GM12878 (cell line): ENCODE data around the gene KIN. TPM values are rescaled to one million over a fixed set of nuclear protein-coding genes. Genes with fewer than 3 reads are reported as not detected.

Experiments used
- ATAC-seq: fragments of 200-7000 bp; cut with Tn5 transposase; 3 replicates; pipeline ENCODE4 v1.9.1; 2020; ENCODE audit warnings: mild to moderate bottlenecking, moderate library complexity
- BruUV-seq: library from RNA; stranded (reverse); fragments of 400-500 nt; replicated peaks from 2 replicates; lab custom pipeline; 2021; lab: Mats Ljungman, UMichigan
- CTCF ChIA-PET: fragments of 300-600 bp; sonication (Branson Sonifier 250); formaldehyde crosslinking; extraction: SDS; loops from one replicate; lab custom pipeline; 2021; ENCODE audit warnings: inconsistent platforms; lab: Yijun Ruan, JAX
- POLR2A ChIA-PET: fragments of 350-600 bp; formaldehyde crosslinking; extraction: SDS; loops from one replicate; lab custom pipeline; 2021; ENCODE audit warnings: inconsistent platforms; lab: Charles Lee
- RAD21 ChIA-PET: fragments of 300-600 bp; sonication (Branson Sonifier 250); formaldehyde crosslinking; loops from one replicate; lab custom pipeline; 2023; ENCODE audit warnings: antibody characterized with exemption; ENCODE audit not compliant: unreplicated experiment; lab: Charles Lee
- SMC1A ChIA-PET: fragments of 300-600 bp; sonication (Branson Sonifier 250); formaldehyde crosslinking; loops from one replicate; lab custom pipeline; 2023; ENCODE audit not compliant: unreplicated experiment, uncharacterized antibody; lab: Charles Lee
- DNase-seq: peaks from one replicate; pipeline ENCODE4 v3.0.0-alpha.2; 2011; ENCODE audit warnings: low read depth, low spot score
- FAIRE-seq: peaks from 3 replicates; lab custom pipeline; 2011; peaks lifted over from hg19 to GRCh38; lab: Jason Lieb, UNC
- H2AFZ ChIP-seq: 2 replicates; pipeline ENCODE4 v1.6.0; 2011; ENCODE audit warnings: low read depth, low read length, control low read depth; ENCODE audit not compliant: control insufficient read depth
- H3K27ac ChIP-seq: 2 replicates; pipeline ENCODE4 v1.5.1; 2011; ENCODE audit warnings: control low read depth; ENCODE audit not compliant: control insufficient read depth, insufficient read depth
- H3K27me3 ChIP-seq, 2 experiments: replicated peaks in 1 of 2; 2 replicates each; pipeline versions ENCODE4 v1.6.0 to v1.6.1; 2011; ENCODE audit warnings: low read length in 1 of 2; ENCODE audit not compliant: control insufficient read depth in 2 of 2, insufficient read depth in 2 of 2
- H3K36me3 ChIP-seq, 2 experiments: 2 replicates each; pipeline ENCODE4 v1.5.1; 2011; ENCODE audit warnings: low read length in 1 of 2; ENCODE audit not compliant: control insufficient read depth in 2 of 2, insufficient read depth in 2 of 2
- H3K4me1 ChIP-seq: 2 replicates; pipeline ENCODE4 v1.6.1; 2011; ENCODE audit warnings: mild to moderate bottlenecking, low read length, moderate library complexity, mixed read lengths; ENCODE audit not compliant: control insufficient read depth, insufficient read depth
- H3K4me2 ChIP-seq: 2 replicates; pipeline ENCODE4 v1.6.0; 2011; ENCODE audit warnings: control low read depth; ENCODE audit not compliant: control insufficient read depth, insufficient read depth
- H3K4me3 ChIP-seq: fragments of 200-600 bp; sonication (generic); 2 replicates; pipeline ENCODE4 v1.5.1; 2016
- H3K79me2 ChIP-seq: 2 replicates; pipeline ENCODE4 v1.6.0; 2011; ENCODE audit warnings: low read length; ENCODE audit not compliant: control insufficient read depth, insufficient read depth
- H3K9ac ChIP-seq: 2 replicates; pipeline ENCODE4 v1.8.0; 2011; ENCODE audit warnings: low read length, control low read depth, mixed read lengths; ENCODE audit not compliant: control insufficient read depth, insufficient read depth
- H3K9me3 ChIP-seq: replicated peaks from 3 replicates; pipeline ENCODE4 v1.5.1; 2011; ENCODE audit warnings: mild to moderate bottlenecking, low read length; ENCODE audit not compliant: control insufficient read depth, insufficient read depth
- H4K20me1 ChIP-seq: 2 replicates; pipeline ENCODE4 v1.6.0; 2011; ENCODE audit not compliant: control insufficient read depth, insufficient read depth
- CBFB ChIP-seq: IDR thresholded peaks from 2 replicates; pipeline ENCODE4 v1.6.1; 2016; ENCODE audit warnings: antibody characterized with exemption, low read depth
- CREB1 ChIP-seq: IDR thresholded peaks from 2 replicates; pipeline ENCODE4 v1.6.1; 2012; ENCODE audit warnings: low read depth, mild to moderate bottlenecking, inconsistent platforms
- EZH2 ChIP-seq: IDR thresholded peaks from 2 replicates; pipeline ENCODE4 v1.6.1; 2012; ENCODE audit warnings: low read depth, mild to moderate bottlenecking, control low read depth, inconsistent platforms, low read length, borderline replicate concordance; ENCODE audit not compliant: control insufficient read depth
- FOXK2 ChIP-seq: fragments of 450-650 bp; IDR thresholded peaks from 2 replicates; pipeline ENCODE4 v1.6.1; 2017; ENCODE audit warnings: mild to moderate bottlenecking, moderate library complexity
- HDAC6 ChIP-seq: fragments of 200-600 bp; sonication (generic); IDR thresholded peaks from one replicate; pipeline ENCODE4 v1.8.0; 2017; ENCODE audit warnings: antibody characterized with exemption; ENCODE audit not compliant: unreplicated experiment
- RBBP5 ChIP-seq: fragments of 200-600 bp; sonication (generic); conservative IDR thresholded peaks from 2 replicates; pipeline ENCODE4 v1.6.1; 2016
- TCF12 ChIP-seq: IDR thresholded peaks from 2 replicates; pipeline ENCODE4 v1.6.1; 2011; ENCODE audit warnings: low read depth, mild to moderate bottlenecking, low read length
- ZNF274 ChIP-seq: IDR thresholded peaks from one replicate; pipeline ENCODE4 v1.8.0; 2011; ENCODE audit not compliant: insufficient read length, insufficient read depth
- WGBS: methylation state at CpG from one replicate; pipeline ENCODE4 v1.1.6; 2016; ENCODE audit warnings: low lambda C conversion rate; ENCODE audit not compliant: insufficient replicate concordance, insufficient coverage; ENCODE audit errors: missing lambda C conversion rate; 5-methylcytosine and 5-hydroxymethylcytosine counted together
- in situ Hi-C: fragments of 300-500 bp; cut with MboI; formaldehyde crosslinking; loops from 9 replicates; pipeline ENCODE4 v1.14.3; 2018; ENCODE audit warnings: mixed read lengths
- intact Hi-C: fragments of 100-400 bp; cut with micrococcal nuclease; formaldehyde crosslinking; loops from one replicate; pipeline ENCODE4 v1.14.2; 2022; ENCODE audit not compliant: unreplicated experiment
- polyA plus RNA-seq, 11 experiments: library from polyadenylated mRNA; depleted of rRNA in 4 of 11; unstranded in 6 of 11; stranded (reverse) in 5 of 11; fragments of >200 nt; fragmentation: Nextera tagmentation in 4 of 11; fragmentation: Illumina TruSeq in 1 of 11; extraction: Ambion mirVana in 4 of 11; extraction: Trizol in 1 of 11; gene quantifications; 1 replicate in 1 of 11; 2 replicates in 10 of 11; pipeline versions ENCODE4 v1.2.1 to v1.2.3, GENCODE V29; 2011 to 2016; ENCODE audit warnings: inconsistent platforms in 2 of 11, missing spikeins in 2 of 11, low read depth in 1 of 11
- total RNA-seq, 4 experiments: library from RNA; depleted of rRNA in 3 of 4; stranded (reverse); fragments of >200 nt in 3 of 4; fragmentation: Illumina TruSeq in 1 of 4; extraction: Trizol in 1 of 4; gene quantifications; 2 replicates each; pipeline versions ENCODE4 v1.2.1 to v1.2.3, GENCODE V29; 2013 to 2021
- TF ChIP-seq, protein P1 (sequence below): IDR thresholded peaks from 2 replicates; pipeline ENCODE4 v1.6.1; 2011; ENCODE audit warnings: borderline replicate concordance, low read depth, mild to moderate bottlenecking, moderate library complexity, low read length; ENCODE audit not compliant: insufficient read depth, poor library complexity, severe bottlenecking
- TF ChIP-seq, protein P2 (sequence below): fragments of 450-650 bp; formaldehyde crosslinking; IDR thresholded peaks from 2 replicates; pipeline ENCODE4 v1.4.0; 2020; ENCODE audit warnings: mild to moderate bottlenecking, moderate library complexity
- TF ChIP-seq, protein P3 (sequence below): fragments of 450-650 bp; IDR thresholded peaks from 2 replicates; pipeline ENCODE4 v1.6.1; 2017; ENCODE audit warnings: mild to moderate bottlenecking

The KIN gene
- total and polyA plus RNA-seq, 10 of the 15 experiments (the other 5 are each of a cell fraction or from before 2014, with no cell fraction given): 6.8 to 33.2 (median 11.3) TPM

DNA sequence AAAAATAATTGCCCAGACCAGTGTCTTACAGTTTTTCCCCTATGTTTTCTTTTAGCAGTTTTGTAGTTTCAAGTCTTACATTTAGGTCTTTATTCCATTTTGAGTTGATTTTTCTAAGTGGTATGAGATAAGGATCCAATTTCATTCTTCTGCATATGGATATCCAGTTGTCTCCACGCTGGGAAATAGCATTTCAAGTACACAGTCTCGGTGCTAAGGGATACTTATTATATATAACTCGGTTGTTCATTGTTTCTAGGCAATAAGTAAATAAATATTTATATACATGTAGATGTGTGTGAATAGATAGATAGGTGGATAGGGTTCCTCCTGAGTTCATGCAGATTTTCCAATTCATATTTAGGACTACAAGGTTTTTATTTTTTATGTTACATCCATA, 46.5 kb upstream of the KIN start:
- FAIRE-seq (no peak), ATAC-seq (no peak), DNase-seq (no peak)
- H3K4me1 ChIP-seq: no peaks in the 10 kb centered on the region
- RAD21 ChIA-PET: no interaction called here
- POLR2A ChIA-PET: no interaction called here
- no peaks in the 10 kb centered on the region for H3K9me3 ChIP-seq
- intact Hi-C loops (no loop called here), in situ Hi-C loops (no loop called here)
- SMC1A ChIA-PET: no interaction called here
- no peaks in the 10 kb centered on the region for H4K20me1 ChIP-seq
- H3K4me3 ChIP-seq: no peak overlapping the region
- TF ChIP-seq, protein P1, sequence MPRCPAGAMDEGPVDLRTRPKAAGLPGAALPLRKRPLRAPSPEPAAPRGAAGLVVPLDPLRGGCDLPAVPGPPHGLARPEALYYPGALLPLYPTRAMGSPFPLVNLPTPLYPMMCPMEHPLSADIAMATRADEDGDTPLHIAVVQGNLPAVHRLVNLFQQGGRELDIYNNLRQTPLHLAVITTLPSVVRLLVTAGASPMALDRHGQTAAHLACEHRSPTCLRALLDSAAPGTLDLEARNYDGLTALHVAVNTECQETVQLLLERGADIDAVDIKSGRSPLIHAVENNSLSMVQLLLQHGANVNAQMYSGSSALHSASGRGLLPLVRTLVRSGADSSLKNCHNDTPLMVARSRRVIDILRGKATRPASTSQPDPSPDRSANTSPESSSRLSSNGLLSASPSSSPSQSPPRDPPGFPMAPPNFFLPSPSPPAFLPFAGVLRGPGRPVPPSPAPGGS: no peak
- no peak overlapping the region for H3K27ac ChIP-seq
- CTCF ChIA-PET: no interaction called here
- H3K27me3 ChIP-seq: no peaks in the 10 kb centered on the region
- BruUV-seq: no TSS peak
- H3K79me2 ChIP-seq: no peaks in the 10 kb centered on the region; the same call in 1 of the 2 replicates
- peaks cover 1 to 4% of the 10 kb centered on the region in 2 experiments; a peak in 2 of 4 replicates for H3K36me3 ChIP-seq
- H3K4me2 ChIP-seq: no peak overlapping the region
- WGBS: 75% methylated on average over 3 of the region's 3 CpGs
- no peak overlapping the region for H3K9ac ChIP-seq
- H2AFZ ChIP-seq: no peak overlapping the region

DNA sequence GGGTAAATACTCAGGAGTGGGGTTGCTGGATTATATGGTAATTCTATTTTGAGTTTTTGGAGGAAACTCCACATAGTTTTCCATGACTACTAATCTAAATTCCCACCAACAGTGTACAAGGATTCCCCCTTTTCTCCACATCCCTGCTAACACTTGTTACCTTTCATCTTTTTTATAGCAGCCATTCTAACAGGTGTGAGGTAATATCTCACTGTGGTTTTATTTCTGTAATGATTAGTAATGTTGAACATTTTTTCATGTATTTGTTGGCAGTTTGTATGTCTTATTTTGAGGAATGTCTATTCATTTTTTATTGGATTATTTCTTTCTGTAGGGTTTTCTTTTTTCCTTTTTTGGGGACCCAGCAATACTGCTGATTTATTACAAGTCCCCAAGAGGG, 45.4 kb upstream of the KIN start:
- Histone ChIP-seq H3K9ac (no peak overlapping the region), H2AFZ (no peak overlapping the region), H3K4me2 (no peak overlapping the region), H3K4me3 (no peak overlapping the region), H3K27me3 (no peaks in the 10 kb centered on the region), H3K9me3 (no peaks in the 10 kb centered on the region), H3K27ac (no peak overlapping the region), H3K79me2 (no peaks in the 10 kb centered on the region; the same call in 1 of the 2 replicates), H3K36me3 (peaks cover 1 to 4% of the 10 kb centered on the region in 2 experiments; a peak in 2 of 4 replicates), H4K20me1 (no peaks in the 10 kb centered on the region), H3K4me1 (no peaks in the 10 kb centered on the region)
- DNase-seq: no peak
- POLR2A ChIA-PET: no interaction called here
- in situ Hi-C loops (no loop called here), intact Hi-C loops (no loop called here)
- SMC1A ChIA-PET: no interaction called here
- TF ChIP-seq EZH2: no peak
- TF ChIP-seq RBBP5: no peak
- TF ChIP-seq FOXK2: no peak
- TF ChIP-seq CBFB: no peak
- TF ChIP-seq TCF12: no peak
- TF ChIP-seq, protein P2, sequence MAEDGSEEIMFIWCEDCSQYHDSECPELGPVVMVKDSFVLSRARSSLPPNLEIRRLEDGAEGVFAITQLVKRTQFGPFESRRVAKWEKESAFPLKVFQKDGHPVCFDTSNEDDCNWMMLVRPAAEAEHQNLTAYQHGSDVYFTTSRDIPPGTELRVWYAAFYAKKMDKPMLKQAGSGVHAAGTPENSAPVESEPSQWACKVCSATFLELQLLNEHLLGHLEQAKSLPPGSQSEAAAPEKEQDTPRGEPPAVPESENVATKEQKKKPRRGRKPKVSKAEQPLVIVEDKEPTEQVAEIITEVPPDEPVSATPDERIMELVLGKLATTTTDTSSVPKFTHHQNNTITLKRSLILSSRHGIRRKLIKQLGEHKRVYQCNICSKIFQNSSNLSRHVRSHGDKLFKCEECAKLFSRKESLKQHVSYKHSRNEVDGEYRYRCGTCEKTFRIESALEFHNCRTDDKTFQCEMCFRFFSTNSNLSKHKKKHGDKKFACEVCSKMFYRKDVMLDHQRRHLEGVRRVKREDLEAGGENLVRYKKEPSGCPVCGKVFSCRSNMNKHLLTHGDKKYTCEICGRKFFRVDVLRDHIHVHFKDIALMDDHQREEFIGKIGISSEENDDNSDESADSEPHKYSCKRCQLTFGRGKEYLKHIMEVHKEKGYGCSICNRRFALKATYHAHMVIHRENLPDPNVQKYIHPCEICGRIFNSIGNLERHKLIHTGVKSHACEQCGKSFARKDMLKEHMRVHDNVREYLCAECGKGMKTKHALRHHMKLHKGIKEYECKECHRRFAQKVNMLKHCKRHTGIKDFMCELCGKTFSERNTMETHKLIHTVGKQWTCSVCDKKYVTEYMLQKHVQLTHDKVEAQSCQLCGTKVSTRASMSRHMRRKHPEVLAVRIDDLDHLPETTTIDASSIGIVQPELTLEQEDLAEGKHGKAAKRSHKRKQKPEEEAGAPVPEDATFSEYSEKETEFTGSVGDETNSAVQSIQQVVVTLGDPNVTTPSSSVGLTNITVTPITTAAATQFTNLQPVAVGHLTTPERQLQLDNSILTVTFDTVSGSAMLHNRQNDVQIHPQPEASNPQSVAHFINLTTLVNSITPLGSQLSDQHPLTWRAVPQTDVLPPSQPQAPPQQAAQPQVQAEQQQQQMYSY (CRISPR knock-in tag): no peak
- TF ChIP-seq, protein P3, sequence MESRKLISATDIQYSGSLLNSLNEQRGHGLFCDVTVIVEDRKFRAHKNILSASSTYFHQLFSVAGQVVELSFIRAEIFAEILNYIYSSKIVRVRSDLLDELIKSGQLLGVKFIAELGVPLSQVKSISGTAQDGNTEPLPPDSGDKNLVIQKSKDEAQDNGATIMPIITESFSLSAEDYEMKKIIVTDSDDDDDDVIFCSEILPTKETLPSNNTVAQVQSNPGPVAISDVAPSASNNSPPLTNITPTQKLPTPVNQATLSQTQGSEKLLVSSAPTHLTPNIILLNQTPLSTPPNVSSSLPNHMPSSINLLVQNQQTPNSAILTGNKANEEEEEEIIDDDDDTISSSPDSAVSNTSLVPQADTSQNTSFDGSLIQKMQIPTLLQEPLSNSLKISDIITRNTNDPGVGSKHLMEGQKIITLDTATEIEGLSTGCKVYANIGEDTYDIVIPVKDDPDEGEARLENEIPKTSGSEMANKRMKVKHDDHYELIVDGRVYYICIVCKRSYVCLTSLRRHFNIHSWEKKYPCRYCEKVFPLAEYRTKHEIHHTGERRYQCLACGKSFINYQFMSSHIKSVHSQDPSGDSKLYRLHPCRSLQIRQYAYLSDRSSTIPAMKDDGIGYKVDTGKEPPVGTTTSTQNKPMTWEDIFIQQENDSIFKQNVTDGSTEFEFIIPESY: no peak
- no peak for TF ChIP-seq ZNF274
- TF ChIP-seq CREB1: no peak
- no peak for TF ChIP-seq HDAC6
- no TSS peak for BruUV-seq
- CTCF ChIA-PET: no interaction called here
- RAD21 ChIA-PET: no interaction called here
- no peak for FAIRE-seq
- no peak for ATAC-seq
